GM12891 (cell line): Measurements from ENCODE around the gene PROK1.

Experiments used
- DNase-seq: peaks from one replicate; pipeline ENCODE4 v3.0.0; 2011; ENCODE audit warnings: low spot score; ENCODE audit not compliant: insufficient read length
- FAIRE-seq: peaks from 2 replicates; lab custom pipeline; 2011; peaks lifted over from hg19 to GRCh38; lab: Jason Lieb, UNC
- PAX5 ChIP-seq: IDR thresholded peaks from 2 replicates; pipeline ENCODE4 v1.6.1; 2011; ENCODE audit warnings: low read length, moderate library complexity, mild to moderate bottlenecking; ENCODE audit not compliant: insufficient read depth, severe bottlenecking
- POLR2A ChIP-seq: IDR thresholded peaks from 2 replicates; pipeline ENCODE4 v1.6.1; 2011; ENCODE audit warnings: low read depth, low read length, control low read depth
- POLR2AphosphoS5 ChIP-seq: IDR thresholded peaks from 2 replicates; pipeline ENCODE4 v1.6.1; 2011; ENCODE audit warnings: low read depth, low read length, control low read depth
- POU2F2 ChIP-seq: IDR thresholded peaks from 2 replicates; pipeline ENCODE4 v1.6.1; 2011; ENCODE audit warnings: low read depth, mild to moderate bottlenecking, control low read depth, low read length, moderate library complexity
- SPI1 ChIP-seq: IDR thresholded peaks from 2 replicates; pipeline ENCODE4 v1.6.1; 2011; ENCODE audit warnings: low read depth, low read length, control low read depth
- TAF1 ChIP-seq: IDR thresholded peaks from 2 replicates; pipeline ENCODE4 v1.6.1; 2011; ENCODE audit warnings: low read depth, low read length, control low read depth

The PROK1 gene

DNA sequence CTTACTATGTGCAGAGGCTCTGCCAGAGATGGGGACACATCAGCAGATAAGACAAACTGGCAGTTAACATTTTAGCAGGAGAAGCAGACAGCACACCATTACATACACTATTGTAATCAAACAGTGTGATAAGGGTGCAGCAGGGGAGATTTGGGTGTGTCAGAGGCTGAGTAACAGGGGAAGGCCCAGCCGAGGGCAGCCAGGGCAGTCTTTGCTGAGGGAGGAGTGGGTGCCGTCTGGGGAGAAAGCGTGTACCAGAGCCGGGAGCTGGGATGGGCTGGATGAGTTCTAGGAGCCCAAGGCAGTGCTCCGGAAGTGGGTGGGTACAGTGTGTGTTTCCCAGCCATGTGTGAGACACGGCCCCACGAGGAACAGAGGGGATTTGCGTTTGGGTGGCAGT, 36.8 kb downstream of the PROK1 start:
- TF ChIP-seq POU2F2 (no peak), TAF1 (no peak), POLR2AphosphoS5 (no peak)
- DNase-seq (no peak), FAIRE-seq (no peak)

DNA sequence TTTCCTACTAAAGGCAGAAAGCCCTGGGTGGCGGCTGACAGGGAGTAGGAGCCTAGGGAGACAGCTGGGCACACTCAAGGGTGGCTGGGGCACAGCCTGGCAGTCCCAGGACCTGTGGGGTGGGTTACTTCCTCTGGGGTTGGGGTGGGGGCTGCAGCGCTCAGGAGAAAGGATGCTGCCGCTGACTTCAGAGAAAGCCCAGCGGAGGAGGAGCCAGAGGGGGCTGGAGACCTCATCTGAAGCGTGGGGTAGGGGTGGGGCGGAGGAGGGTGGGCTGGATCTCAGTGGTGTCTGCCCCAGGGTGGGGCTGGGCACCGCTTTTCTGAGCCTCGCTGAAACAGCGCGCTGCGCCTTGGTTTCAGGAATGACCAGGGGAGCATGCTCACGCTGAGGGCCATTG, 37.2 kb downstream of the PROK1 start:
- no peak for TF ChIP-seq TAF1
- no peak for TF ChIP-seq PAX5
- TF ChIP-seq POLR2A: no peak
- TF ChIP-seq POLR2AphosphoS5: no peak
- no peak for TF ChIP-seq SPI1
- no peak for TF ChIP-seq POU2F2
- no peak for DNase-seq
- FAIRE-seq: no peak

DNA sequence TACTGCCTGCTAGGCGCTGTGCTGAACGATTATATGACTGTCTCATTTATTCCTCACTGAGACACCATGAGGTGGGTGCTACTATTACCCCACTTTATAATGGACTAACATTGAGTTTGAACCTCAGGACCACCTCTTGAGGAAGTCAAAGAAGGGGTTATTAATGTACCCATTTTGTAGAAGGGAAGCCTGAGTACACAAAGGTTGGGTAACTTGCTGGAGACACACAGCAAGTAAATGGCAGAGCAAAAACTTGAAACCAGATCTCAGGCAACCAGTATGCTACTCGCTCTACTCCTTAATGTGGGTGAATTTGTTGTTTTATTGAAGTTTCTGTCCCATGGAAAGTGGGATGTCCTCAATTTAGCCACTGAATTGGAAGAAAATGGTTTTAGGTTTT, 37.9 kb downstream of the PROK1 start:
- TF ChIP-seq POU2F2: no peak
- TF ChIP-seq TAF1: no peak
- TF ChIP-seq SPI1: no peak
- no peak for TF ChIP-seq POLR2AphosphoS5
- no peak for TF ChIP-seq PAX5
- no peak for TF ChIP-seq POLR2A
- DNase-seq (no peak), FAIRE-seq (no peak)

DNA sequence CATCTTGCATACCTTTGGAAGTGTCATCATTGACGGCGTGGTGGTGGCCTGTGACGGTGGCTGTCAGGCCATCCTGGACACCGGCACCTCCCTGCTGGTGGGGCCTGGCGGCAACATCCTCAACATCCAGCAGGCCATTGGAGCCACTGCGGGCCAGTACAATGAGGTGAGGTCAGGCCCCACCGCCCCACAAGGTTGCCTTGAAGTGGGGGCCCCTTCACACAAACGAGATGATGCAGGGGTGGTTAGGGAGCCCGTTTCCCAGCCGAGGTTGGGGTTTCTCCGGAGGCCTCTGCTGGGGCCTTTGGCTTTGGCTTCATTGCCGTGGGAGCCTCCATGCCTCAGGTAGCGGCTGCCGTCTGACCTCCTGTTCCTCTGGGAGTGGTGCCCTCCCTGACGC, 38.5 kb downstream of the PROK1 start:
- FAIRE-seq: no peak

DNA sequence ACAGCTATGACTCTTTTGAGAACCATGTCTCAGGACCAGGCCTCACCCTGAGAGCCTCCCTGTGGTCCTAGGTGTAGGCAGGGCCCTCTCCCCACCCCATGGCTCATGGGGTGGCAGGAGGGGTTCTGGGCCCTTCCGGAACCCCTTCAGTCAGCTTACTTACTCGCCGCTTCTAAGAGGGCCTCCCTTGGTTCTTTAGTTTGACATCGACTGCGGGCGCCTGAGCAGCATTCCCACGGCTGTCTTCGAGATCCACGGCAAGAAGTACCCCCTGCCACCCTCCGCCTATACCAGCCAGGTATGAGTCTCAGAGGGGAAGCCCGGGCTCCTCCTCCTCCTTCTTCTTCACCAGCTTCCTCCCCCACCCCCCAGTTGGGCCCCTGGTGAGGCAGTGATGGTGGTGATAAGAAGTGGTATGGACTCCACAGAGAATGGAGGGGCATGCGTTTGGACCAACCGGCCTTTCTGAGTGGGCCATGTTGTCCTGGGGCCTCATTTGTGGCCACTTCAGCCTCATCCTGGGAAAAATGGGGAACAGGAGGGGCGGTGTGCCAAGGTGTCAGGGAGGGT, 39.1 kb downstream of the PROK1 start:
- TF ChIP-seq POU2F2: no peak
- no peak for DNase-seq
- no peak for FAIRE-seq

More for the DNA sequence above, 38.5 kb downstream of the PROK1 start:
- no peak for DNase-seq
- TF ChIP-seq TAF1: no peak
- no peak for TF ChIP-seq PAX5
- TF ChIP-seq POLR2AphosphoS5: no peak
- no peak for TF ChIP-seq SPI1
- no peak for TF ChIP-seq POLR2A
- no peak for TF ChIP-seq POU2F2

DNA sequence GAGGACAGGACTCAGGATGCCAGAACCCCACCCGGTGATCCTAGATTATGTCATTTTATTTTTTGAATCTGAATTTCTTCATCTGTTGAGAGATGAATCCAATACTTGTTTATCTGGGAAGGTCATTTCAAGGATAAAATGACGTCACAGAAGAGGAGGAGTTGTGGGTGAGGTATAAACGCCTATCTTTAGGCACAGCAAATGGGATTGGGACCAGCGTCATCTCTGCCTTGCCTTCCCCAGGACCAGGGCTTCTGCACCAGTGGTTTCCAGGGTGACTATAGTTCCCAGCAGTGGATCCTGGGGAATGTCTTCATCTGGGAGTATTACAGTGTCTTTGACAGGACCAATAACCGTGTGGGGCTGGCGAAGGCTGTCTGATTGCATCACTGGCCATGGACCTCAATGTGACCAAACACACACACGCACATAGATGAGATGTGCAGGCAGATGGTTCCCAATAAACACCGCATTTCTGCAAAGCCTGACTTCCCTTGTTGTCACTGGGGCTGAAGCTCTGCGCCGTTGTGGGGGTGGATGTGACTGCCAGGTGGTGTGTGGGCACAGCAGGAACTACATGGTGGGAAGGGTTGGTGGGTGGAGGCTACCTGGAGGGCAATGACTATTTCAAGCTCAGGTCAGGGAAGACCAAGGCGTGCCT, 40.0 kb downstream of the PROK1 start:
- TF ChIP-seq POU2F2: no peak
- TF ChIP-seq PAX5: no peak
- no peak for TF ChIP-seq SPI1
- TF ChIP-seq TAF1: no peak
- no peak for TF ChIP-seq POLR2AphosphoS5
- no peak for TF ChIP-seq POLR2A
- FAIRE-seq (no peak), DNase-seq (no peak)

DNA sequence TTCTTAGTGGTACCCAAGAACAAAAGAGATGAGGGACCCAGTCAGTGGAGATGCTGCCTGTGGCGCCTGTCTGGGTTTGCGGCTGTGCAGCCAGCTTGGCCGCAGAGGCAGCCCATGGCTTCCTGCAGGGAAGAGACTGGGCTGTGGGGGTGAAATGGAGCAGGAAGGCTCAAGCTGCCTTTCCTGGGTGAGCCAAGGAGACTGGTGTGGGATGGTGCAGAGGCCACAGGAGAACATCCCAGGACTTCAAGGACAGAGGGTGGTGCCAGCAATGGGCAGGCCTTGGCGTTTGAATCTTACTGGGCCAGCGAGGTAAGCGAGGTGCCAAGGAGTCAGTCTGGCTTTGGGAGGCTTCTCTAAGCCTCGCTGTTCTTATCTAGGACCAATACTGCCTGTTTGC, 41.6 kb downstream of the PROK1 start:
- TF ChIP-seq POLR2AphosphoS5: no peak
- TF ChIP-seq TAF1: no peak
- no peak for TF ChIP-seq POLR2A
- no peak for TF ChIP-seq PAX5
- no peak for TF ChIP-seq POU2F2
- no peak for TF ChIP-seq SPI1
- FAIRE-seq (no peak), DNase-seq (no peak)

DNA sequence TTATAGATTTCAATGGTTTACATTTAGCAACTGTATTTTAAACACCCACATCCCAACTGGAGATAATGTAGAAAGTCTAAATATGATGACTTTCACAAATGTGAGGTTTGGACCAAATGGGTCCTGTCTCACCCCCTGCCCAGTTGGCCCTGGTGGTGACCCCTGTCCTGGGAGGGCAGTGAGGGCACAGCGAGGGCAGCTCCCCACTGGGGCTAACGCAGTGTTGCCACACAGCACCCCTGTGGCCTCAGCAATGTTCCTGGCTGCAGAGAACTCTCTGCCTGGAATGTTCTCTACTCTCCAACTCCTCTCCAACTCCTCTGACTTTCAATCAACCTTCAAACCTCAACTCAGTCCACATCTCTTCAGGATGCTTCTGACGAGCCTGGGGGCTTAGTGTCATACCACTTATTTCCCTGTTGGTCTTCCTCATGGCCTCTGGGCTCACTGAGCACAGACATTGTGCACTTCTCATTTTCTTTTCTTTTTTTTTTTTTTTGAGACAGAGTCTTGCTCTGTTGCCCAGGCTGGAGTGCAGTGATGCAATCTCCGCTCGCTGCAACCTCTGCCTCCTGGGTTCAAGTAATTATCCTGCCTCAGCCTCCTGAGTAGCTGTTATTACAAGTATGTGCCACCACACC, 42.2 kb downstream of the PROK1 start:
- DNase-seq (no peak), FAIRE-seq (no peak)
- TF ChIP-seq POLR2AphosphoS5 (no peak), PAX5 (no peak), TAF1 (no peak), SPI1 (no peak), POU2F2 (no peak), POLR2A (no peak)

DNA sequence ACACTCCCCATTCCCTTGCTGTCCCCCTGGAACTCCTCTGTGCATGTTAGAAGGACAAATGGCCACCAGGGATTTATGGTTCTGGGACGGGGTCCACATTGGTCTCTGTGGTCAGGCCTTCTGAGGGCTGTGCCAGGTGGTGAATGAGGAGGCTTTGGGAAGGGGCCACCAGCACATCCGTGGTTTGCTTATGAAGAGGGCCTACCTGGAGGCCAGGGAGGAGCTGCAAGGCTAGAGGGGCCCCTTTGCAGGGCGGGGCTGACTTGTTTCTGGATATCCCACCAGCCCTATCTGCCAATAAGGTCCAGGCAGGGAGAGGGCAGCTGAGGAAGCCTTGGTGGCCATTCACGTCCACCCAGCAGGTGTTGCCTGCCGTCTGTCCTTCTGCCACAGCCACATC, 43.1 kb downstream of the PROK1 start:
- DNase-seq: no peak
- no peak for TF ChIP-seq POU2F2
- TF ChIP-seq TAF1: no peak
- no peak for TF ChIP-seq PAX5
- TF ChIP-seq POLR2AphosphoS5: no peak
- TF ChIP-seq POLR2A: no peak
- TF ChIP-seq SPI1: no peak
- FAIRE-seq: no peak
